Right lobe of liver (tissue), 4 donors: ENCODE data around the gene LMX1B.

Experiments used
- POLR2A ChIP-seq: fragments of 450-650 bp; IDR thresholded peaks from one replicate; pipeline ENCODE4 v1.6.1; 2017; ENCODE audit warnings: antibody characterized with exemption, mild to moderate bottlenecking
- TF ChIP-seq, protein P1 (sequence below), 4 donors: fragments of 200-600 bp in 3 of 4; fragments of 450-650 bp in 1 of 4; IDR thresholded peaks; one replicate each; pipeline versions ENCODE4 v1.5.1 to v1.8.0; 2016 to 2022; ENCODE audit warnings: antibody characterized with exemption in 4 of 4, mild to moderate bottlenecking in 2 of 4
- donor health status: DM: no; HTN: no; CAD: no.
- donor health status: DM: no; HTN: no; CAD: no.
- donor health status: DM: no; HTN: yes; CAD: no.

DNA sequence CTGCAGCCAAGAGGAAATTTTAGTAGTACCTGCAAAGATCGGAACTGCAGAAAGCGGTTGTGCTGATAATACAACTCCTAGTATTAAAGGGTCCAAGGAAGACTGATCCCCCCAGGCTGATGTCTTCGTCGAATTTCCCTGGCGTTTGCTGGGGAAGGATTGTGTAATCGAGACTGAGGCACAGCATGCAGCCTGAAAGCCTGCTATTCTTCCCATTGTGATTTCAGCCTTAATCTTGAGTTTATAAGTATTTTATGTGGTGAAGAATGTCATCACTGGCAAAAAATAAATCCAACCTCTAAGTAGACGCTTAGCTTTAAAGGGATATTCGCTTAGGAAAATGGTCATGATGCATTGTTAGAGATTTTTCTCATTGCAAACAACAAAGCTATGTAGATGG, 21.3 kb upstream of the LMX1B start:
- TF ChIP-seq POLR2A = no peak
- TF ChIP-seq, protein P1, sequence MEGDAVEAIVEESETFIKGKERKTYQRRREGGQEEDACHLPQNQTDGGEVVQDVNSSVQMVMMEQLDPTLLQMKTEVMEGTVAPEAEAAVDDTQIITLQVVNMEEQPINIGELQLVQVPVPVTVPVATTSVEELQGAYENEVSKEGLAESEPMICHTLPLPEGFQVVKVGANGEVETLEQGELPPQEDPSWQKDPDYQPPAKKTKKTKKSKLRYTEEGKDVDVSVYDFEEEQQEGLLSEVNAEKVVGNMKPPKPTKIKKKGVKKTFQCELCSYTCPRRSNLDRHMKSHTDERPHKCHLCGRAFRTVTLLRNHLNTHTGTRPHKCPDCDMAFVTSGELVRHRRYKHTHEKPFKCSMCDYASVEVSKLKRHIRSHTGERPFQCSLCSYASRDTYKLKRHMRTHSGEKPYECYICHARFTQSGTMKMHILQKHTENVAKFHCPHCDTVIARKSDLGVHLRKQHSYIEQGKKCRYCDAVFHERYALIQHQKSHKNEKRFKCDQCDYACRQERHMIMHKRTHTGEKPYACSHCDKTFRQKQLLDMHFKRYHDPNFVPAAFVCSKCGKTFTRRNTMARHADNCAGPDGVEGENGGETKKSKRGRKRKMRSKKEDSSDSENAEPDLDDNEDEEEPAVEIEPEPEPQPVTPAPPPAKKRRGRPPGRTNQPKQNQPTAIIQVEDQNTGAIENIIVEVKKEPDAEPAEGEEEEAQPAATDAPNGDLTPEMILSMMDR (IDR thresholded peaks at IDR 0.05) = no peak
